A549 (cell line): ENCODE measurements around the gene TOM1L2. TPM values are rescaled to one million over a fixed set of nuclear protein-coding genes. Genes with fewer than 3 reads are reported as not detected.

Experiments
- ATAC-seq, 2 experiments: fragments of 200-7000 bp in 1 of 2; fragments of >200 bp in 1 of 2; cut with Nextera tagmentation in 1 of 2; cut with Tn5 transposase in 1 of 2; 3 replicates each; pipeline versions ENCODE4 v1.8.0 to v1.9.1; 2018 to 2020; ENCODE audit warnings: mild to moderate bottlenecking in 1 of 2, moderate library complexity in 1 of 2
- CTCF ChIA-PET: fragments of 300-600 bp; sonication (Branson Sonifier 250); formaldehyde crosslinking; extraction: SDS; loops from one replicate; lab custom pipeline; 2021; ENCODE audit warnings: antibody characterized with exemption, inconsistent platforms; lab: Yijun Ruan, JAX
- POLR2A ChIA-PET: fragments of 350-600 bp; formaldehyde crosslinking; extraction: SDS; loops from one replicate; lab custom pipeline; 2021; ENCODE audit warnings: antibody characterized with exemption, inconsistent platforms; lab: Yijun Ruan, JAX
- DNase-seq, 2 experiments: peaks; one replicate each; pipeline versions ENCODE4 v3.0.0 to v3.0.0-alpha.2; 2011 to 2016; ENCODE audit warnings: low read depth in 1 of 2, low spot score in 1 of 2
- FAIRE-seq: peaks from 2 replicates; lab custom pipeline; 2011; peaks lifted over from hg19 to GRCh38; lab: Jason Lieb, UNC
- H3K27ac ChIP-seq, 2 experiments: fragments of >200 bp; sonication (Bioruptor Twin); formaldehyde crosslinking; 3 replicates each; pipeline ENCODE4 v1.5.1; 2016 to 2017
- H3K4me1 ChIP-seq: fragments of >200 bp; sonication (Bioruptor Twin); formaldehyde crosslinking; 3 replicates; pipeline ENCODE4 v1.6.1; 2016
- H3K4me2 ChIP-seq: fragments of >200 bp; sonication (Bioruptor Twin); formaldehyde crosslinking; 3 replicates; pipeline ENCODE4 v1.6.1; 2016
- H3K4me3 ChIP-seq: fragments of >200 bp; sonication (Bioruptor Twin); formaldehyde crosslinking; 3 replicates; pipeline ENCODE4 v1.5.1; 2016
- H3K9me3 ChIP-seq: fragments of >200 bp; sonication (Bioruptor Twin); formaldehyde crosslinking; 3 replicates; pipeline ENCODE4 v1.6.1; 2016
- CBX8 ChIP-seq: fragments of 200-600 bp; sonication (generic); IDR thresholded peaks from 2 replicates; pipeline ENCODE4 v1.6.1; 2016
- CHD2 ChIP-seq: fragments of 150-350 bp; IDR thresholded peaks from 2 replicates; pipeline ENCODE4 v1.6.1; 2014; ENCODE audit warnings: low read length; ENCODE audit not compliant: partially characterized antibody
- EHMT2 ChIP-seq: fragments of 200-600 bp; sonication (generic); IDR thresholded peaks from 2 replicates; pipeline ENCODE4 v1.6.1; 2016; ENCODE audit warnings: antibody characterized with exemption, low read depth, mild to moderate bottlenecking, moderate library complexity
- HEYL ChIP-seq: fragments of 250-450 bp; sonication (Bioruptor Pico); IDR thresholded peaks from 2 replicates; pipeline ENCODE4 v1.8.0; 2021; ENCODE audit warnings: mild to moderate bottlenecking, moderate library complexity
- JUN ChIP-seq, 2 experiments: fragments of >200 bp; sonication (Bioruptor Twin); formaldehyde crosslinking; IDR thresholded peaks; 2 replicates in 1 of 2; 3 replicates in 1 of 2; pipeline ENCODE4 v1.6.1; 2016 to 2017
- KDM1A ChIP-seq: fragments of 200-600 bp; sonication (generic); IDR thresholded peaks from 2 replicates; pipeline ENCODE4 v1.6.1; 2016; ENCODE audit warnings: low read depth, mild to moderate bottlenecking
- NPAS2 ChIP-seq: fragments of 250-450 bp; sonication (Bioruptor Pico); IDR thresholded peaks from 2 replicates; pipeline ENCODE4 v1.8.0; 2022; ENCODE audit warnings: mild to moderate bottlenecking, moderate library complexity, borderline replicate concordance
- PHF8 ChIP-seq: fragments of 200-600 bp; sonication (generic); IDR thresholded peaks from 2 replicates; pipeline ENCODE4 v1.6.1; 2016; ENCODE audit warnings: low read depth, mild to moderate bottlenecking, antibody characterized with exemption, moderate library complexity, borderline replicate concordance
- RAD21 ChIP-seq, 2 experiments: fragments of >200 bp in 1 of 2; sonication (Bioruptor Twin) in 1 of 2; formaldehyde crosslinking in 1 of 2; IDR thresholded peaks in 1 of 2; conservative IDR thresholded peaks in 1 of 2; 2 replicates in 1 of 2; 3 replicates in 1 of 2; pipeline ENCODE4 v1.6.1; 2012 to 2018; ENCODE audit warnings: inconsistent platforms in 1 of 2
- RARB ChIP-seq: fragments of 250-450 bp; sonication (Bioruptor Pico); IDR thresholded peaks from 2 replicates; pipeline ENCODE4 v1.8.0; 2021; ENCODE audit warnings: mild to moderate bottlenecking, moderate library complexity
- RNF2 ChIP-seq: fragments of 200-600 bp; sonication (generic); IDR thresholded peaks from 2 replicates; pipeline ENCODE4 v1.6.1; 2016; ENCODE audit warnings: low read depth, mild to moderate bottlenecking, antibody characterized with exemption, moderate library complexity, borderline replicate concordance
- TFCP2L1 ChIP-seq: fragments of 250-450 bp; sonication (Bioruptor Pico); IDR thresholded peaks from 2 replicates; pipeline ENCODE4 v1.5.0; 2021; ENCODE audit warnings: mild to moderate bottlenecking
- ZFP36 ChIP-seq: fragments of 450-650 bp; IDR thresholded peaks from 2 replicates; pipeline ENCODE4 v1.6.1; 2014; ENCODE audit warnings: borderline replicate concordance; ENCODE audit not compliant: partially characterized antibody
- WGBS: methylation state at CpG from one replicate; pipeline ENCODE4 v1.1.6; 2017; ENCODE audit errors: missing lambda C conversion rate; 5-methylcytosine and 5-hydroxymethylcytosine counted together
- polyA plus RNA-seq, 4 experiments: library from polyadenylated mRNA; depleted of rRNA in 3 of 4; stranded (reverse); fragments of >200 nt; fragmentation: RNase III in 1 of 4; extraction: RNeasy Plus Mini Kit Qiagen cat#74134 plus additional on column Dnase treatment in 1 of 4; gene quantifications; 2 replicates in 3 of 4; 3 replicates in 1 of 4; pipeline ENCODE4 v1.2.3, GENCODE V29; 2011 to 2017
- TF ChIP-seq, protein P1 (sequence below): fragments of 250-450 bp; sonication (Bioruptor Pico); IDR thresholded peaks from 2 replicates; pipeline ENCODE4 v1.5.0; 2021; ENCODE audit warnings: mild to moderate bottlenecking, moderate library complexity, borderline replicate concordance
- TF ChIP-seq, protein P2 (sequence below): fragments of >200 bp; sonication (Bioruptor Twin); formaldehyde crosslinking; IDR thresholded peaks from 3 replicates; pipeline ENCODE4 v1.6.1; 2016
- TF ChIP-seq, protein P3 (sequence below): fragments of >200 bp; sonication (Bioruptor Twin); formaldehyde crosslinking; IDR thresholded peaks from 3 replicates; pipeline ENCODE4 v1.5.1; 2016

Gene TOM1L2
- polyA plus RNA-seq, 2 of the 4 experiments (the other 2 are of a cell fraction) = 19.2 to 24.7 TPM

- H3K4me3 ChIP-seq = no peak overlapping the region
- POLR2A ChIA-PET = no interaction called here
- CTCF ChIA-PET = interaction anchor here (1.1 to 9.8 kb wide), 11 partner anchors 9 to 157 kb away, joined by 3 to 107 read pairs (median 6); no protein-coding TSS in a partner anchor
- no peak for DNase-seq
- H3K27ac ChIP-seq = no peak overlapping the region
- 94% methylated on average over 6 of the region's 6 CpGs for WGBS
- no peak for ATAC-seq
- no peaks in the 10 kb centered on the region for H3K9me3 ChIP-seq
- TF ChIP-seq CBX8 = no peak
- no peak for TF ChIP-seq KDM1A
- TF ChIP-seq, protein P1, sequence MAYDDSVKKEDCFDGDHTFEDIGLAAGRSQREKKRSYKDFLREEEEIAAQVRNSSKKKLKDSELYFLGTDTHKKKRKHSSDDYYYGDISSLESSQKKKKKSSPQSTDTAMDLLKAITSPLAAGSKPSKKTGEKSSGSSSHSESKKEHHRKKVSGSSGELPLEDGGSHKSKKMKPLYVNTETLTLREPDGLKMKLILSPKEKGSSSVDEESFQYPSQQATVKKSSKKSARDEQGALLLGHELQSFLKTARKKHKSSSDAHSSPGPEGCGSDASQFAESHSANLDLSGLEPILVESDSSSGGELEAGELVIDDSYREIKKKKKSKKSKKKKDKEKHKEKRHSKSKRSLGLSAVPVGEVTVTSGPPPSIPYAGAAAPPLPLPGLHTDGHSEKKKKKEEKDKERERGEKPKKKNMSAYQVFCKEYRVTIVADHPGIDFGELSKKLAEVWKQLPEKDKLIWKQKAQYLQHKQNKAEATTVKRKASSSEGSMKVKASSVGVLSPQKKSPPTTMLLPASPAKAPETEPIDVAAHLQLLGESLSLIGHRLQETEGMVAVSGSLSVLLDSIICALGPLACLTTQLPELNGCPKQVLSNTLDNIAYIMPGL = no peak
- TF ChIP-seq TFCP2L1 (CRISPR knock-in tag) = no peak
- TF ChIP-seq PHF8 = no peak
- TF ChIP-seq, protein P2, sequence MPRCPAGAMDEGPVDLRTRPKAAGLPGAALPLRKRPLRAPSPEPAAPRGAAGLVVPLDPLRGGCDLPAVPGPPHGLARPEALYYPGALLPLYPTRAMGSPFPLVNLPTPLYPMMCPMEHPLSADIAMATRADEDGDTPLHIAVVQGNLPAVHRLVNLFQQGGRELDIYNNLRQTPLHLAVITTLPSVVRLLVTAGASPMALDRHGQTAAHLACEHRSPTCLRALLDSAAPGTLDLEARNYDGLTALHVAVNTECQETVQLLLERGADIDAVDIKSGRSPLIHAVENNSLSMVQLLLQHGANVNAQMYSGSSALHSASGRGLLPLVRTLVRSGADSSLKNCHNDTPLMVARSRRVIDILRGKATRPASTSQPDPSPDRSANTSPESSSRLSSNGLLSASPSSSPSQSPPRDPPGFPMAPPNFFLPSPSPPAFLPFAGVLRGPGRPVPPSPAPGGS = no peak
- TF ChIP-seq, all 56 proteins: peak for 0
- FAIRE-seq = no peak
- Histone ChIP-seq H3K4me1 (peaks cover 5% of the 10 kb centered on the region; the same call in 1 of the 3 replicates), H3K4me2 (no peak overlapping the region)
Observed at GRCh38 chr17:17876959-17877528, 95.2 kb downstream of the TOM1L2 start.

GRCh38 chr17:17874478-17874877 lies 97.7 kb downstream of the TOM1L2 start:
- H3K9me3 ChIP-seq = no peaks in the 10 kb centered on the region
- CTCF ChIA-PET = interaction anchor here (0.8 to 35.9 kb wide), 6 partner anchors 9 to 159 kb away, joined by 3 to 859 read pairs (median 20); no protein-coding TSS in a partner anchor
- POLR2A ChIA-PET = no interaction called here
- no peak overlapping the region for H3K4me3 ChIP-seq
- TF ChIP-seq, protein P3, sequence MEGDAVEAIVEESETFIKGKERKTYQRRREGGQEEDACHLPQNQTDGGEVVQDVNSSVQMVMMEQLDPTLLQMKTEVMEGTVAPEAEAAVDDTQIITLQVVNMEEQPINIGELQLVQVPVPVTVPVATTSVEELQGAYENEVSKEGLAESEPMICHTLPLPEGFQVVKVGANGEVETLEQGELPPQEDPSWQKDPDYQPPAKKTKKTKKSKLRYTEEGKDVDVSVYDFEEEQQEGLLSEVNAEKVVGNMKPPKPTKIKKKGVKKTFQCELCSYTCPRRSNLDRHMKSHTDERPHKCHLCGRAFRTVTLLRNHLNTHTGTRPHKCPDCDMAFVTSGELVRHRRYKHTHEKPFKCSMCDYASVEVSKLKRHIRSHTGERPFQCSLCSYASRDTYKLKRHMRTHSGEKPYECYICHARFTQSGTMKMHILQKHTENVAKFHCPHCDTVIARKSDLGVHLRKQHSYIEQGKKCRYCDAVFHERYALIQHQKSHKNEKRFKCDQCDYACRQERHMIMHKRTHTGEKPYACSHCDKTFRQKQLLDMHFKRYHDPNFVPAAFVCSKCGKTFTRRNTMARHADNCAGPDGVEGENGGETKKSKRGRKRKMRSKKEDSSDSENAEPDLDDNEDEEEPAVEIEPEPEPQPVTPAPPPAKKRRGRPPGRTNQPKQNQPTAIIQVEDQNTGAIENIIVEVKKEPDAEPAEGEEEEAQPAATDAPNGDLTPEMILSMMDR = no peak
- no peak for TF ChIP-seq EHMT2
- TF ChIP-seq RNF2 = no peak
- TF ChIP-seq TFCP2L1 (CRISPR knock-in tag) = no peak
- TF ChIP-seq RARB (CRISPR knock-in tag) = no peak
- TF ChIP-seq JUN (IDR thresholded peaks at IDR 0.05) = no peak
- TF ChIP-seq NPAS2 (CRISPR knock-in tag) = no peak
- TF ChIP-seq RAD21 (conservative IDR thresholded peaks at IDR 0.05 in 1 of 2, IDR thresholded peaks at IDR 0.05 in 1 of 2) = no peak
- TF ChIP-seq, protein P1 = no peak
- TF ChIP-seq HEYL (CRISPR knock-in tag) = no peak
- TF ChIP-seq CHD2 = no peak
- no peak for TF ChIP-seq ZFP36
- FAIRE-seq (no peak), ATAC-seq (no peak), DNase-seq (peak in 1 of 2 experiments; percentile 22)
- H3K27ac ChIP-seq = no peak overlapping the region
- H3K4me2 ChIP-seq = no peak overlapping the region
- 0% methylated on average over 1 of the region's 1 CpG for WGBS
- peaks cover 5% of the 10 kb centered on the region; the same call in 1 of the 3 replicates for H3K4me1 ChIP-seq
